ENCODE results near the gene ALPK3.

The ALPK3 gene

GRCh38 chr15:84887938-84888337 lies 70.8 kb downstream of the ALPK3 start:
- no peak for FAIRE-seq
- no peak for DNase-seq (ENCODE audit: insufficient read length, low spot score)

- FAIRE-seq (no peak), DNase-seq (ENCODE audit: insufficient read length, low spot score) (no peak)
These were observed 71.5 kb downstream of the ALPK3 start for GRCh38 chr15:84888639-84889038.

GRCh38 chr15:84889313-84889990 lies 72.3 kb downstream of the ALPK3 start:
- FAIRE-seq, result no peak
- no peak for DNase-seq (ENCODE audit: insufficient read length, low spot score)

GRCh38 chr15:84889991-84890669 lies 73.0 kb downstream of the ALPK3 start:
- FAIRE-seq (no peak), DNase-seq (ENCODE audit: insufficient read length, low spot score) (no peak)

- no peak for DNase-seq (ENCODE audit: insufficient read length, low spot score)
- FAIRE-seq, result no peak
These were observed 73.6 kb downstream of the ALPK3 start for GRCh38 chr15:84890670-84891162.

GRCh38 chr15:84891339-84891738 lies 74.2 kb downstream of the ALPK3 start:
- FAIRE-seq, result no peak
- DNase-seq (ENCODE audit: insufficient read length, low spot score), result no peak

- FAIRE-seq (no peak), DNase-seq (ENCODE audit: insufficient read length, low spot score) (no peak)
These were observed 75.7 kb downstream of the ALPK3 start for GRCh38 chr15:84892786-84893307.

GRCh38 chr15:84893607-84894006 lies 76.5 kb downstream of the ALPK3 start:
- DNase-seq (ENCODE audit: insufficient read length, low spot score), result no peak
- FAIRE-seq, result no peak

- DNase-seq (ENCODE audit: insufficient read length, low spot score) (no peak), FAIRE-seq (no peak)
These were observed 77.7 kb downstream of the ALPK3 start for GRCh38 chr15:84894736-84895425.

- FAIRE-seq (no peak), DNase-seq (ENCODE audit: insufficient read length, low spot score) (no peak)
These were observed 81.6 kb downstream of the ALPK3 start for GRCh38 chr15:84898761-84899160.

- DNase-seq (ENCODE audit: insufficient read length, low spot score), result no peak
- no peak for FAIRE-seq
These were observed 82.6 kb downstream of the ALPK3 start for GRCh38 chr15:84899750-84900149.

GRCh38 chr15:84901540-84901939 lies 84.4 kb downstream of the ALPK3 start:
- FAIRE-seq, result no peak

GRCh38 chr15:84903751-84904150 lies 86.6 kb downstream of the ALPK3 start:
- no peak for FAIRE-seq
- no peak for DNase-seq (ENCODE audit: insufficient read length, low spot score)

More at GRCh38 chr15:84901540-84901939, 84.4 kb downstream of the ALPK3 start:
- DNase-seq (ENCODE audit: insufficient read length, low spot score), result no peak

- DNase-seq (ENCODE audit: insufficient read length, low spot score), result no peak
- FAIRE-seq, result no peak
These were observed 87.3 kb downstream of the ALPK3 start for GRCh38 chr15:84904419-84904818.

- DNase-seq (ENCODE audit: insufficient read length, low spot score) (no peak), FAIRE-seq (no peak)
These were observed 88.1 kb downstream of the ALPK3 start for GRCh38 chr15:84905016-84905916.

- FAIRE-seq, result no peak
- DNase-seq (ENCODE audit: insufficient read length, low spot score), result no peak
These were observed 90.6 kb downstream of the ALPK3 start for GRCh38 chr15:84907731-84908130.

GRCh38 chr15:84908564-84908963 lies 91.4 kb downstream of the ALPK3 start:
- FAIRE-seq, result no peak
- no peak for DNase-seq (ENCODE audit: insufficient read length, low spot score)

GRCh38 chr15:84909029-84909428 lies 91.9 kb downstream of the ALPK3 start:
- no peak for DNase-seq (ENCODE audit: insufficient read length, low spot score)
- FAIRE-seq, result no peak

- DNase-seq (ENCODE audit: insufficient read length, low spot score) (no peak), FAIRE-seq (no peak)
These were observed 92.6 kb downstream of the ALPK3 start for GRCh38 chr15:84909782-84910181.

GRCh38 chr15:84910928-84911623 lies 93.9 kb downstream of the ALPK3 start:
- DNase-seq (ENCODE audit: insufficient read length, low spot score), result no peak
- FAIRE-seq, result no peak
